Keratinocyte (primary cell): ENCODE data around the gene DSCAML1.

Experiments used
- CTCF ChIP-seq, 3 experiments: IDR thresholded peaks in 1 of 3; conservative IDR thresholded peaks in 1 of 3; optimal IDR thresholded peaks in 1 of 3; 2 replicates in 2 of 3; 3 replicates in 1 of 3; pipeline versions ENCODE3 to v1.5.1; 2011; ENCODE audit warnings: low read length in 3 of 3, mild to moderate bottlenecking in 3 of 3, moderate library complexity in 2 of 3, control low read depth in 1 of 3, inconsistent platforms in 1 of 3; ENCODE audit not compliant: insufficient read depth in 2 of 3; ENCODE audit errors: extremely low read depth in 1 of 3
- EZH2 ChIP-seq: IDR thresholded peaks from one replicate; pipeline ENCODE4 v1.6.1; 2012; ENCODE audit warnings: inconsistent platforms, mild to moderate bottlenecking, low read length, moderate library complexity

- TF ChIP-seq CTCF (optimal IDR thresholded peaks at IDR 0.05 in 1 of 3, IDR thresholded peaks at IDR 0.05 in 1 of 3, conservative IDR thresholded peaks at IDR 0.05 in 1 of 3; ENCODE audit: extremely low read depth in 1 of 3, insufficient read depth in 2 of 3, low read length in 3 of 3), result no peak
- TF ChIP-seq EZH2, result no peak
Observed at GRCh38 chr11:117421041-117421440, 376.0 kb downstream of the DSCAML1 start.
